NCI-H748 (cell line): Measurements from ENCODE around the gene PTH2.

ENCODE experiments used
- DNase-seq: peaks from one replicate; lab custom pipeline; 2025; ENCODE audit not compliant: unreplicated experiment; lab: John Stamatoyannopoulos, UW

The PTH2 gene

GRCh38 chr19:49432141-49433073 is 9.2 kb upstream of the PTH2 start:
- no peak for DNase-seq

- no peak for DNase-seq
Observed at GRCh38 chr19:49431330-49431749, 8.1 kb upstream of the PTH2 start.

- peak; percentile 49 for DNase-seq
Observed at GRCh38 chr19:49430678-49431329, 7.6 kb upstream of the PTH2 start.

GRCh38 chr19:49430172-49430677 is 7.0 kb upstream of the PTH2 start:
- DNase-seq = no peak

GRCh38 chr19:49428547-49429451 is 5.6 kb upstream of the PTH2 start:
- DNase-seq = no peak

GRCh38 chr19:49427855-49428546 is 4.8 kb upstream of the PTH2 start:
- DNase-seq = peak; percentile 68

- no peak for DNase-seq
Observed at GRCh38 chr19:49427339-49427738, 4.1 kb upstream of the PTH2 start.

- DNase-seq = peak; percentile 43
Observed at GRCh38 chr19:49425922-49426592, 2.8 kb upstream of the PTH2 start.

GRCh38 chr19:49425178-49425577 is 1.9 kb upstream of the PTH2 start, which contains the start of gene GFY:
Gene GFY (plus strand): TSS chr19:49425388. CDS start chr19:49426431, 1,043 bp downstream.
- no peak for DNase-seq

GRCh38 chr19:49423985-49424303 is 703 bp upstream of the PTH2 start:
- DNase-seq = no peak

GRCh38 chr19:49422407-49423070 is 702 bp downstream of the PTH2 start:
- peak; percentile 64 for DNase-seq

GRCh38 chr19:49421878-49422202 is 1.4 kb downstream of the PTH2 start:
- DNase-seq = no peak

- peak; percentile 100 for DNase-seq
Observed at GRCh38 chr19:49421039-49421877, 2.0 kb downstream of the PTH2 start.

- no peak for DNase-seq
Observed at GRCh38 chr19:49420227-49420626, 3.0 kb downstream of the PTH2 start.

- no peak for DNase-seq
Observed at GRCh38 chr19:49419173-49419572, 4.1 kb downstream of the PTH2 start.

- DNase-seq = no peak
Observed at GRCh38 chr19:49418511-49418910, 4.7 kb downstream of the PTH2 start.

- no peak for DNase-seq
Observed at GRCh38 chr19:49417088-49417487, 6.2 kb downstream of the PTH2 start.

GRCh38 chr19:49415810-49416200 is 7.4 kb downstream of the PTH2 start:
- DNase-seq = no peak
